ENCODE results near the gene SPAG7.

DNA sequence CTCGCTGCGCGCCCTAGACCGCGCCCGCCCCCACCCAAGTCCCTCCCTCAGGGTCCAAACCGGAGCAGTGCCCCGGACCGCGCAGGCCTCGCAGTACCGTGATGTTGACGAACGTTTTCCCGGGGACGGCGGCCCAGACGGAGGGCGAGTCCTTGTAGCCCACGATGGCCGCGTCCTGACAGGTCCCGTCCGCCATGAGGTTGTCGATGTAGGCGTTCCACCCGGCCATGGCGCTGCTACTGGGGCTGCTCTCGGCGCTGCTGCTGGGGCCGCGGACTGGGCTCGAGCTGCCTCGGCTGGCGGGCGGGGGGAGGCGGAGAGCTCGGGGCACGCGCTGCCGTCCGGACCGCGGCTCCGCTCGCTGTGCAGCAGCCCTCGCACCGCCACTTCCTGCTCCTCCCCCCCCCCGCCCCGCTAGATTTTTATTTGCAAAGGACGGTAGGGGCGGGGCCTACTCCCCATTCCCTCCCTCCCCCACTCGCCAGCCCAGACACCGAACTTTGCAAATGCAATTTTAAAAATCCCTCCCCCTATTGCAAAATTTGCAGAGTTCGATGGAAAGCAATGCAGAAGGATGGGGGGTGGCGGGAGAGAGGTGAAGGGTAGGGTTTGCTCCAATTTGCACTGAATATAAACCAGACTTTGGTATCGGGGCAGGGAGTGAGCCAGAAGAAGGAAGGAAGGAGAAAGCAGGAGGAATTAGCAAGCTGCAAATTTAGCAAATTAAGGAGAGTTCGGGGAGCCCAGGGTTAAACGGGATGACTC is 19.3 kb downstream of the SPAG7 start, which contains the start of gene PFN1:
- TF ChIP-seq, protein P1, sequence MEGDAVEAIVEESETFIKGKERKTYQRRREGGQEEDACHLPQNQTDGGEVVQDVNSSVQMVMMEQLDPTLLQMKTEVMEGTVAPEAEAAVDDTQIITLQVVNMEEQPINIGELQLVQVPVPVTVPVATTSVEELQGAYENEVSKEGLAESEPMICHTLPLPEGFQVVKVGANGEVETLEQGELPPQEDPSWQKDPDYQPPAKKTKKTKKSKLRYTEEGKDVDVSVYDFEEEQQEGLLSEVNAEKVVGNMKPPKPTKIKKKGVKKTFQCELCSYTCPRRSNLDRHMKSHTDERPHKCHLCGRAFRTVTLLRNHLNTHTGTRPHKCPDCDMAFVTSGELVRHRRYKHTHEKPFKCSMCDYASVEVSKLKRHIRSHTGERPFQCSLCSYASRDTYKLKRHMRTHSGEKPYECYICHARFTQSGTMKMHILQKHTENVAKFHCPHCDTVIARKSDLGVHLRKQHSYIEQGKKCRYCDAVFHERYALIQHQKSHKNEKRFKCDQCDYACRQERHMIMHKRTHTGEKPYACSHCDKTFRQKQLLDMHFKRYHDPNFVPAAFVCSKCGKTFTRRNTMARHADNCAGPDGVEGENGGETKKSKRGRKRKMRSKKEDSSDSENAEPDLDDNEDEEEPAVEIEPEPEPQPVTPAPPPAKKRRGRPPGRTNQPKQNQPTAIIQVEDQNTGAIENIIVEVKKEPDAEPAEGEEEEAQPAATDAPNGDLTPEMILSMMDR (conservative IDR thresholded peaks at IDR 0.05) = no peak
- TF ChIP-seq ZFX (IDR thresholded peaks at IDR 0.05) = peak; percentile 51; the same call in 1 of the 2 replicates
